ENCODE results near the gene PAX6.

PAX6 gene

GRCh38 chr11:31740131-31740530 is 71.0 kb downstream of the PAX6 start:
- no peak for TF ChIP-seq CTCF (IDR thresholded peaks at IDR 0.05; ENCODE audit: borderline replicate concordance, insufficient read depth, low read depth, low read length)

More at GRCh38 chr11:31740131-31740530, 71.0 kb downstream of the PAX6 start:
- H3K4me3 ChIP-seq (ENCODE audit: low read depth, low read length) = no peak overlapping the region
